Adrenal gland (tissue), 12 donors: Measurements from ENCODE around the gene PBRM1. TPM values are rescaled to one million over a fixed set of nuclear protein-coding genes. Genes with fewer than 3 reads are reported as not detected.
"Not testable (repeated sequence)": the region's sequence is repeated elsewhere in the genome, so short reads cannot be mapped to it uniquely, and the experiment has no call there.

Experiments used
- DNase-seq, 7 donors: peaks; one replicate each; pipeline ENCODE4 v3.0.0-alpha.2; 2019 to 2020
- H3K27ac ChIP-seq, 5 donors: fragments of 200-600 bp; sonication (generic) in 4 of 5; 1 replicate in 3 of 5; 2 replicates in 2 of 5; pipeline versions ENCODE4 v1.5.1 to v1.8.0; 2016 to 2020; ENCODE audit warnings: mild to moderate bottlenecking in 1 of 5
- H3K27me3 ChIP-seq: fragments of 200-600 bp; 2 replicates; pipeline ENCODE4 v1.8.0; 2021
- H3K36me3 ChIP-seq, 2 donors: fragments of 200-600 bp; replicated peaks in 1 of 2; 1 replicate in 1 of 2; 2 replicates in 1 of 2; pipeline versions ENCODE4 v1.5.1 to v1.8.0; 2018 to 2022
- H3K4me1 ChIP-seq, 2 donors: fragments of 200-600 bp; replicated peaks in 1 of 2; 1 replicate in 1 of 2; 2 replicates in 1 of 2; pipeline versions ENCODE4 v1.5.1 to v1.8.0; 2018 to 2021
- H3K4me3 ChIP-seq, 4 donors: fragments of 200-600 bp; sonication (generic) in 3 of 4; one replicate each; pipeline ENCODE4 v1.5.1; 2016 to 2018
- H3K9me3 ChIP-seq, 3 donors: fragments of 200-600 bp; sonication (generic) in 1 of 3; replicated peaks in 1 of 3; 1 replicate in 2 of 3; 2 replicates in 1 of 3; pipeline versions ENCODE4 v1.5.1 to v1.8.0; 2016 to 2021
- POLR2A ChIP-seq, 2 donors: fragments of 450-650 bp; IDR thresholded peaks; one replicate each; pipeline ENCODE4 v1.6.1; 2017; ENCODE audit warnings: antibody characterized with exemption in 2 of 2, mild to moderate bottlenecking in 2 of 2, moderate library complexity in 1 of 2
- WGBS, 4 donors: extraction: QIAGEN DNeasy Blood & Tissue Kit in 2 of 4; methylation state at CpG; one replicate each; pipeline versions ENCODE4 v1.1.5 to v1.1.7; 2013 to 2017; 5-methylcytosine and 5-hydroxymethylcytosine counted together
- intact Hi-C, 2 donors: fragments of 100-400 bp; cut with DNase I; formaldehyde crosslinking; loops; one replicate each; pipeline versions ENCODE4 v1.14.1 to v1.15.0; 2022 to 2023
- polyA plus RNA-seq, 3 donors: library from polyadenylated mRNA; stranded (reverse); fragments of 200-250 nt in 2 of 3; fragments of 350-450 nt in 1 of 3; fragmentation: Illumina TruSeq in 1 of 3; extraction: RNeasy Lipid Tissue Mini Kit (QIAGEN cat#74804) in 1 of 3; gene quantifications; one replicate each; pipeline ENCODE4 v1.2.3, GENCODE V29; 2013 to 2014
- total RNA-seq, 9 donors: library from RNA; depleted of rRNA in 4 of 9; stranded (reverse); fragments of >200 nt in 4 of 9; fragments of 120-200 nt in 1 of 9; fragmentation: NEBNext Ultra II Directional in 1 of 9; extraction: Animal tissue kit (Norgen Biotek cat#: 25700) in 1 of 9; gene quantifications; one replicate each; pipeline versions ENCODE4 v1.1.0 to v1.2.4, GENCODE V29; 2013 to 2023
- TF ChIP-seq, protein P1 (sequence below), 6 experiments: fragments of 450-650 bp in 4 of 6; fragments of 200-600 bp in 2 of 6; sonication (generic) in 1 of 6; IDR thresholded peaks; 1 replicate in 5 of 6; 2 replicates in 1 of 6; pipeline versions ENCODE4 v1.5.1 to v1.8.0; 2016 to 2021; ENCODE audit warnings: antibody characterized with exemption in 6 of 6, mild to moderate bottlenecking in 2 of 6, moderate library complexity in 1 of 6
- donor health status: healthy with polysubstance abuse.
- donor health status: Bipolar disorder and iron deficiency.
- donor health status: DM: yes; HTN: yes; CAD: no.
- donor health status: DM: no; HTN: no; CAD: no.
- donor health status: DM: no; HTN: no; CAD: no.
- donor health status: DM: yes; HTN: yes; CAD: no.

Gene PBRM1
- total and polyA plus RNA-seq, 12 donors = 4.2 to 108 (median 47.5) TPM

- TF ChIP-seq, protein P1, sequence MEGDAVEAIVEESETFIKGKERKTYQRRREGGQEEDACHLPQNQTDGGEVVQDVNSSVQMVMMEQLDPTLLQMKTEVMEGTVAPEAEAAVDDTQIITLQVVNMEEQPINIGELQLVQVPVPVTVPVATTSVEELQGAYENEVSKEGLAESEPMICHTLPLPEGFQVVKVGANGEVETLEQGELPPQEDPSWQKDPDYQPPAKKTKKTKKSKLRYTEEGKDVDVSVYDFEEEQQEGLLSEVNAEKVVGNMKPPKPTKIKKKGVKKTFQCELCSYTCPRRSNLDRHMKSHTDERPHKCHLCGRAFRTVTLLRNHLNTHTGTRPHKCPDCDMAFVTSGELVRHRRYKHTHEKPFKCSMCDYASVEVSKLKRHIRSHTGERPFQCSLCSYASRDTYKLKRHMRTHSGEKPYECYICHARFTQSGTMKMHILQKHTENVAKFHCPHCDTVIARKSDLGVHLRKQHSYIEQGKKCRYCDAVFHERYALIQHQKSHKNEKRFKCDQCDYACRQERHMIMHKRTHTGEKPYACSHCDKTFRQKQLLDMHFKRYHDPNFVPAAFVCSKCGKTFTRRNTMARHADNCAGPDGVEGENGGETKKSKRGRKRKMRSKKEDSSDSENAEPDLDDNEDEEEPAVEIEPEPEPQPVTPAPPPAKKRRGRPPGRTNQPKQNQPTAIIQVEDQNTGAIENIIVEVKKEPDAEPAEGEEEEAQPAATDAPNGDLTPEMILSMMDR (IDR thresholded peaks at IDR 0.05) = no peak
- TF ChIP-seq POLR2A (IDR thresholded peaks at IDR 0.05) = no peak
- no peaks in the 10 kb centered on the region for H3K27me3 ChIP-seq
- intact Hi-C loops = loop anchor here (5.0 to 10.0 kb wide), 2 partner anchors 145 to 208 kb away; partner anchors contain the start of genes NT5DC2 (in 1 of the 2) and UQCC5 (in 1 of the 2)
- no peak overlapping the region for H3K27ac ChIP-seq
- H3K4me3 ChIP-seq = no peak overlapping the region
- H3K9me3 ChIP-seq = no peaks in the 10 kb centered on the region
- H3K36me3 ChIP-seq = peaks cover 0 to 35% of the 10 kb centered on the region in 2 donors
- H3K4me1 ChIP-seq = peaks cover 29 to 52% of the 10 kb centered on the region in 2 donors
- DNase-seq = no peak
- 61 to 82% (median 75%) methylated on average over 1 of the region's 1 CpG for WGBS, 4 donors
Measured at GRCh38 chr3:52679811-52680210, 5.9 kb downstream of the PBRM1 start.

- intact Hi-C loops = no loop called here
- H3K4me1 ChIP-seq = peaks cover 23 to 46% of the 10 kb centered on the region in 2 donors
- peaks cover 0 to 39% of the 10 kb centered on the region in 2 donors for H3K36me3 ChIP-seq
- no peaks in the 10 kb centered on the region for H3K9me3 ChIP-seq
- 91 to 97% (median 91%) methylated on average over 3 of the region's 3 CpGs for WGBS, 4 donors
- H3K27me3 ChIP-seq = no peaks in the 10 kb centered on the region
- TF ChIP-seq, protein P1 (IDR thresholded peaks at IDR 0.05) = no peak
- no peak for TF ChIP-seq POLR2A (IDR thresholded peaks at IDR 0.05)
- no peak for DNase-seq
- no peak overlapping the region for H3K4me3 ChIP-seq
- H3K27ac ChIP-seq = no peak overlapping the region
Measured at GRCh38 chr3:52679199-52679538, 6.5 kb downstream of the PBRM1 start.

- no peak for DNase-seq
- Histone ChIP-seq H3K4me1 (peaks cover 18 to 39% of the 10 kb centered on the region in 2 donors), H3K27ac (no peak overlapping the region), H3K27me3 (no peaks in the 10 kb centered on the region), H3K9me3 (no peaks in the 10 kb centered on the region), H3K36me3 (peaks cover 0 to 39% of the 10 kb centered on the region in 2 donors), H3K4me3 (no peak overlapping the region)
- TF ChIP-seq, protein P1 (IDR thresholded peaks at IDR 0.05) = no peak
- no peak for TF ChIP-seq POLR2A (IDR thresholded peaks at IDR 0.05)
- 91 to 98% (median 96%) methylated on average over 6 of the region's 6 CpGs for WGBS, 4 donors
- intact Hi-C loops = no loop called here
Measured at GRCh38 chr3:52678265-52679198, 7.2 kb downstream of the PBRM1 start.

- 59 to 87% (median 78%) methylated on average over 3 of the region's 3 CpGs for WGBS, 4 donors
- intact Hi-C loops, H3K9me3 ChIP-seq, H3K4me3 ChIP-seq, DNase-seq, H3K27me3 ChIP-seq, H3K27ac ChIP-seq: not testable (repeated sequence)
- Histone ChIP-seq H3K36me3 (peaks cover 0 to 61% of the 10 kb centered on the region in 2 donors), H3K4me1 (peaks cover 2 to 26% of the 10 kb centered on the region in 2 donors)
Measured at GRCh38 chr3:52676201-52676600, 9.5 kb downstream of the PBRM1 start.
